GM12878 (cell line): Measurements from ENCODE around the gene CACNA2D3. TPM values are rescaled to one million over a fixed set of nuclear protein-coding genes. Genes with fewer than 3 reads are reported as not detected.

Experiments used
- ATAC-seq: fragments of 200-7000 bp; cut with Tn5 transposase; 3 replicates; pipeline ENCODE4 v1.9.1; 2020; ENCODE audit warnings: mild to moderate bottlenecking, moderate library complexity
- BruUV-seq: library from RNA; stranded (reverse); fragments of 400-500 nt; replicated peaks from 2 replicates; lab custom pipeline; 2021; lab: Mats Ljungman, UMichigan
- CTCF ChIA-PET: fragments of 300-600 bp; sonication (Branson Sonifier 250); formaldehyde crosslinking; extraction: SDS; loops from one replicate; lab custom pipeline; 2021; ENCODE audit warnings: inconsistent platforms; lab: Yijun Ruan, JAX
- POLR2A ChIA-PET: fragments of 350-600 bp; formaldehyde crosslinking; extraction: SDS; loops from one replicate; lab custom pipeline; 2021; ENCODE audit warnings: inconsistent platforms; lab: Charles Lee
- RAD21 ChIA-PET: fragments of 300-600 bp; sonication (Branson Sonifier 250); formaldehyde crosslinking; loops from one replicate; lab custom pipeline; 2023; ENCODE audit warnings: antibody characterized with exemption; ENCODE audit not compliant: unreplicated experiment; lab: Charles Lee
- SMC1A ChIA-PET: fragments of 300-600 bp; sonication (Branson Sonifier 250); formaldehyde crosslinking; loops from one replicate; lab custom pipeline; 2023; ENCODE audit not compliant: unreplicated experiment, uncharacterized antibody; lab: Charles Lee
- DNase-seq: peaks from one replicate; pipeline ENCODE4 v3.0.0-alpha.2; 2011; ENCODE audit warnings: low read depth, low spot score
- FAIRE-seq: peaks from 3 replicates; lab custom pipeline; 2011; peaks lifted over from hg19 to GRCh38; lab: Jason Lieb, UNC
- H2AFZ ChIP-seq: 2 replicates; pipeline ENCODE4 v1.6.0; 2011; ENCODE audit warnings: low read depth, low read length, control low read depth; ENCODE audit not compliant: control insufficient read depth
- H3K27ac ChIP-seq: 2 replicates; pipeline ENCODE4 v1.5.1; 2011; ENCODE audit warnings: control low read depth; ENCODE audit not compliant: control insufficient read depth, insufficient read depth
- H3K27me3 ChIP-seq, 2 experiments: replicated peaks in 1 of 2; 2 replicates each; pipeline versions ENCODE4 v1.6.0 to v1.6.1; 2011; ENCODE audit warnings: low read length in 1 of 2; ENCODE audit not compliant: control insufficient read depth in 2 of 2, insufficient read depth in 2 of 2
- H3K36me3 ChIP-seq, 2 experiments: 2 replicates each; pipeline ENCODE4 v1.5.1; 2011; ENCODE audit warnings: low read length in 1 of 2; ENCODE audit not compliant: control insufficient read depth in 2 of 2, insufficient read depth in 2 of 2
- H3K4me1 ChIP-seq: 2 replicates; pipeline ENCODE4 v1.6.1; 2011; ENCODE audit warnings: mild to moderate bottlenecking, low read length, moderate library complexity, mixed read lengths; ENCODE audit not compliant: control insufficient read depth, insufficient read depth
- H3K4me2 ChIP-seq: 2 replicates; pipeline ENCODE4 v1.6.0; 2011; ENCODE audit warnings: control low read depth; ENCODE audit not compliant: control insufficient read depth, insufficient read depth
- H3K4me3 ChIP-seq: fragments of 200-600 bp; sonication (generic); 2 replicates; pipeline ENCODE4 v1.5.1; 2016
- H3K79me2 ChIP-seq: 2 replicates; pipeline ENCODE4 v1.6.0; 2011; ENCODE audit warnings: low read length; ENCODE audit not compliant: control insufficient read depth, insufficient read depth
- H3K9ac ChIP-seq: 2 replicates; pipeline ENCODE4 v1.8.0; 2011; ENCODE audit warnings: low read length, control low read depth, mixed read lengths; ENCODE audit not compliant: control insufficient read depth, insufficient read depth
- H3K9me3 ChIP-seq: replicated peaks from 3 replicates; pipeline ENCODE4 v1.5.1; 2011; ENCODE audit warnings: mild to moderate bottlenecking, low read length; ENCODE audit not compliant: control insufficient read depth, insufficient read depth
- H4K20me1 ChIP-seq: 2 replicates; pipeline ENCODE4 v1.6.0; 2011; ENCODE audit not compliant: control insufficient read depth, insufficient read depth
- ASH2L ChIP-seq: fragments of 300-600, 200-600 bp; sonication (generic); IDR thresholded peaks from 2 replicates; pipeline ENCODE4 v1.6.1; 2017; ENCODE audit warnings: low read depth, mild to moderate bottlenecking, borderline replicate concordance
- BMI1 ChIP-seq: fragments of 450-650 bp; IDR thresholded peaks from 2 replicates; pipeline ENCODE4 v1.6.1; 2016; ENCODE audit warnings: mild to moderate bottlenecking, moderate library complexity, borderline replicate concordance
- CBX3 ChIP-seq: fragments of 200-600 bp; sonication (generic); IDR thresholded peaks from 2 replicates; pipeline ENCODE4 v1.6.1; 2016; ENCODE audit warnings: low read depth, borderline replicate concordance
- CHD4 ChIP-seq: fragments of 200-600 bp; sonication (generic); IDR thresholded peaks from 2 replicates; pipeline ENCODE4 v1.6.1; 2016; ENCODE audit warnings: mild to moderate bottlenecking
- EED ChIP-seq: sonication (generic); IDR thresholded peaks from 2 replicates; pipeline ENCODE4 v1.6.1; 2016; ENCODE audit warnings: antibody characterized with exemption, low read depth
- ESRRA ChIP-seq: IDR thresholded peaks from 2 replicates; pipeline ENCODE4 v1.6.1; 2012; ENCODE audit warnings: mild to moderate bottlenecking, low read length, improper control_type of control experiment
- FOS ChIP-seq: IDR thresholded peaks from 3 replicates; pipeline ENCODE4 v1.6.1; 2011; ENCODE audit warnings: borderline replicate concordance; ENCODE audit not compliant: insufficient read length; ENCODE audit errors: extremely low read depth
- GATAD2B ChIP-seq: fragments of 450-650 bp; conservative IDR thresholded peaks from 2 replicates; pipeline ENCODE4 v1.6.1; 2017; ENCODE audit warnings: low read depth, mild to moderate bottlenecking, moderate library complexity
- IRF5 ChIP-seq: fragments of 450-650 bp; IDR thresholded peaks from 2 replicates; pipeline ENCODE4 v1.6.1; 2017; ENCODE audit warnings: borderline replicate concordance
- KAT2A ChIP-seq: conservative IDR thresholded peaks from 2 replicates; pipeline ENCODE4 v1.6.1; 2011; ENCODE audit warnings: low read depth, low read length; ENCODE audit not compliant: control insufficient read depth
- RB1 ChIP-seq: fragments of 450-650 bp; formaldehyde crosslinking; IDR thresholded peaks from 2 replicates; pipeline ENCODE4 v1.6.1; 2017; ENCODE audit warnings: mild to moderate bottlenecking, borderline replicate concordance
- RUNX3 ChIP-seq: IDR thresholded peaks from 2 replicates; pipeline ENCODE4 v1.6.1; 2012; ENCODE audit warnings: low read length, inconsistent platforms
- SMAD1 ChIP-seq: fragments of 450-650 bp; IDR thresholded peaks from 2 replicates; pipeline ENCODE4 v1.6.1; 2018; ENCODE audit warnings: mild to moderate bottlenecking, low read depth; ENCODE audit not compliant: partially characterized antibody
- SREBF1 ChIP-seq: IDR thresholded peaks from 2 replicates; pipeline ENCODE4 v1.6.1; 2012; ENCODE audit warnings: mild to moderate bottlenecking, low read length
- SREBF2 ChIP-seq: IDR thresholded peaks from 2 replicates; pipeline ENCODE4 v1.6.1; 2012; ENCODE audit warnings: mild to moderate bottlenecking, low read length
- SUZ12 ChIP-seq: fragments of 200-600 bp; sonication (generic); IDR thresholded peaks from one replicate; pipeline ENCODE4 v1.6.1; 2018; ENCODE audit warnings: antibody characterized with exemption, mild to moderate bottlenecking; ENCODE audit not compliant: unreplicated experiment
- TBL1XR1 ChIP-seq: IDR thresholded peaks from 2 replicates; pipeline ENCODE4 v1.6.1; 2012; ENCODE audit warnings: low read depth, low read length, improper control_type of control experiment
- YBX1 ChIP-seq: fragments of 450-650 bp; IDR thresholded peaks from 2 replicates; pipeline ENCODE4 v1.6.1; 2016; ENCODE audit warnings: antibody characterized with exemption
- ZNF24 ChIP-seq: fragments of 450-650 bp; IDR thresholded peaks from 2 replicates; pipeline ENCODE4 v1.6.1; 2017; ENCODE audit warnings: antibody characterized with exemption, mild to moderate bottlenecking
- WGBS: methylation state at CpG from one replicate; pipeline ENCODE4 v1.1.6; 2016; ENCODE audit warnings: low lambda C conversion rate; ENCODE audit not compliant: insufficient replicate concordance, insufficient coverage; ENCODE audit errors: missing lambda C conversion rate; 5-methylcytosine and 5-hydroxymethylcytosine counted together
- in situ Hi-C: fragments of 300-500 bp; cut with MboI; formaldehyde crosslinking; loops from 9 replicates; pipeline ENCODE4 v1.14.3; 2018; ENCODE audit warnings: mixed read lengths
- intact Hi-C: fragments of 100-400 bp; cut with micrococcal nuclease; formaldehyde crosslinking; loops from one replicate; pipeline ENCODE4 v1.14.2; 2022; ENCODE audit not compliant: unreplicated experiment
- polyA plus RNA-seq, 11 experiments: library from polyadenylated mRNA; depleted of rRNA in 4 of 11; unstranded in 6 of 11; stranded (reverse) in 5 of 11; fragments of >200 nt; fragmentation: Nextera tagmentation in 4 of 11; fragmentation: Illumina TruSeq in 1 of 11; extraction: Ambion mirVana in 4 of 11; extraction: Trizol in 1 of 11; gene quantifications; 1 replicate in 1 of 11; 2 replicates in 10 of 11; pipeline versions ENCODE4 v1.2.1 to v1.2.3, GENCODE V29; 2011 to 2016; ENCODE audit warnings: inconsistent platforms in 2 of 11, missing spikeins in 2 of 11, low read depth in 1 of 11
- total RNA-seq, 4 experiments: library from RNA; depleted of rRNA in 3 of 4; stranded (reverse); fragments of >200 nt in 3 of 4; fragmentation: Illumina TruSeq in 1 of 4; extraction: Trizol in 1 of 4; gene quantifications; 2 replicates each; pipeline versions ENCODE4 v1.2.1 to v1.2.3, GENCODE V29; 2013 to 2021

The CACNA2D3 gene
- total and polyA plus RNA-seq, 10 of the 15 experiments (the other 5 are each of a cell fraction or from before 2014, with no cell fraction given): not detected

DNA sequence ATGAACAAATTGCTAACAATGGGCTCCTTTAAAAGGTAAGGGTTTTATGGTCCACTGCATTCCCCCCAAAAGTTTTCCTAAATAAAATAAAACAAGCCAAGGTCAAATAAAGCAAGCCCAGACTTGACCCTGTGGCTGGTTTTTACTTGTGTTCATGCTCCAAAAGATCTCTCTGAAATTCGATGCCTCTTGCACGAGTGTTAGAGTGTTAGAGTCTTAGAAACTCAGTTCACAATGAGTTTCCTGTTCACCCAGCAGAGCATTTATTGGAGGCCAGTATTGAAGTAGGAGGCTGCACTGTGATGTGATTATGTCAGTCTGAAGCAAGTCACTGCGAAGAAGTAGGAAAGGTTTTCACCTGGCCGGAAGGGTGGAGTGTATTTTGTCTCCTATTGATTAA is 865.4 kb downstream of the CACNA2D3 start:
- Histone ChIP-seq H3K27ac (no peak overlapping the region), H3K27me3 (no peaks in the 10 kb centered on the region; a peak in 1 of 4 replicates), H3K9ac (no peak overlapping the region), H3K4me2 (no peak overlapping the region), H3K4me3 (no peak overlapping the region), H3K9me3 (no peaks in the 10 kb centered on the region), H4K20me1 (no peaks in the 10 kb centered on the region), H3K4me1 (no peaks in the 10 kb centered on the region), H3K79me2 (no peaks in the 10 kb centered on the region), H2AFZ (no peak overlapping the region), H3K36me3 (no peaks in the 10 kb centered on the region)
- ChIA-PET RAD21 (no interaction called here), CTCF (no interaction called here), SMC1A (no interaction called here), POLR2A (no interaction called here)
- TF ChIP-seq KAT2A: no peak
- no peak for TF ChIP-seq ASH2L
- no peak for TF ChIP-seq EED
- no peak for TF ChIP-seq SREBF2
- no peak for TF ChIP-seq ESRRA
- no peak for TF ChIP-seq YBX1
- no peak for TF ChIP-seq CHD4
- TF ChIP-seq SUZ12: no peak
- no peak for TF ChIP-seq TBL1XR1
- no peak for TF ChIP-seq ZNF24
- no peak for TF ChIP-seq SREBF1
- TF ChIP-seq IRF5: no peak
- no peak for TF ChIP-seq SMAD1
- TF ChIP-seq BMI1: no peak
- no peak for TF ChIP-seq CBX3
- TF ChIP-seq GATAD2B: no peak
- TF ChIP-seq RB1: no peak
- no peak for TF ChIP-seq RUNX3
- no peak for TF ChIP-seq FOS
- FAIRE-seq (no peak), DNase-seq (no peak), ATAC-seq (no peak)
- in situ Hi-C loops: no loop called here
- intact Hi-C loops: no loop called here
- WGBS: 41% methylated on average over 4 of the region's 4 CpGs
- no TSS peak for BruUV-seq
